Astrocyte (in vitro differentiated cells and primary cell): ENCODE data around the gene ST13.

ENCODE experiments used
- EZH2 ChIP-seq: IDR thresholded peaks from 2 replicates; pipeline ENCODE4 v1.6.1; 2012; ENCODE audit warnings: mild to moderate bottlenecking, low read length, inconsistent platforms; ENCODE audit not compliant: insufficient read depth
- TF ChIP-seq, protein P1 (sequence below): IDR thresholded peaks from 2 replicates; pipeline ENCODE4 v1.5.1; 2011; ENCODE audit warnings: low read depth, mild to moderate bottlenecking, inconsistent platforms, low read length, moderate library complexity; ENCODE audit not compliant: insufficient read depth

DNA sequence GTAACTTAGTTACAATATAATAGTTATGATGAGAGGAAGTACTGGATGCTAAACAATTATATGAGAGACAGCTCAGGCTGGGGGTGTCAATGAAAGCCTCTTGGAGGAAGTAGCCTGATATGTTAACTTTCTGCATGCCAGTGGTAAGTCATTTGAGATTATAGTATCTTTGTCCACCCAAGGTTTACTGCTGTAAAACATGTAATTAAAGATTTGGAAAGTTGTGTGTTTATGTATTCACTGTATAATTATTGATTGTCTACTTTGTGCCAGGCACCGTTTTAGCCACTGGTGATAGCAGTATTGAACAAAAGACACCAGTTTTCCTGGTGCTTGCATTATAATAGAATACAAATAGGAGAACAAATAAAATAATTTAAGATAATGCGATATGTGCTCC lies 6.1 kb upstream of the ST13 start:
- TF ChIP-seq, protein P1, sequence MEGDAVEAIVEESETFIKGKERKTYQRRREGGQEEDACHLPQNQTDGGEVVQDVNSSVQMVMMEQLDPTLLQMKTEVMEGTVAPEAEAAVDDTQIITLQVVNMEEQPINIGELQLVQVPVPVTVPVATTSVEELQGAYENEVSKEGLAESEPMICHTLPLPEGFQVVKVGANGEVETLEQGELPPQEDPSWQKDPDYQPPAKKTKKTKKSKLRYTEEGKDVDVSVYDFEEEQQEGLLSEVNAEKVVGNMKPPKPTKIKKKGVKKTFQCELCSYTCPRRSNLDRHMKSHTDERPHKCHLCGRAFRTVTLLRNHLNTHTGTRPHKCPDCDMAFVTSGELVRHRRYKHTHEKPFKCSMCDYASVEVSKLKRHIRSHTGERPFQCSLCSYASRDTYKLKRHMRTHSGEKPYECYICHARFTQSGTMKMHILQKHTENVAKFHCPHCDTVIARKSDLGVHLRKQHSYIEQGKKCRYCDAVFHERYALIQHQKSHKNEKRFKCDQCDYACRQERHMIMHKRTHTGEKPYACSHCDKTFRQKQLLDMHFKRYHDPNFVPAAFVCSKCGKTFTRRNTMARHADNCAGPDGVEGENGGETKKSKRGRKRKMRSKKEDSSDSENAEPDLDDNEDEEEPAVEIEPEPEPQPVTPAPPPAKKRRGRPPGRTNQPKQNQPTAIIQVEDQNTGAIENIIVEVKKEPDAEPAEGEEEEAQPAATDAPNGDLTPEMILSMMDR: no peak
- no peak for TF ChIP-seq EZH2
